H1 (cell line): ENCODE results near the gene TARS3. TPM values are rescaled to one million over a fixed set of nuclear protein-coding genes. Genes with fewer than 3 reads are reported as not detected.

Experiments
- CTCF ChIA-PET: fragments of 300-600 bp; sonication (Branson Sonifier 250); formaldehyde crosslinking; loops from one replicate; lab custom pipeline; 2021; ENCODE audit not compliant: partially characterized antibody; lab: Charles Lee
- POLR2A ChIA-PET: fragments of 300-600 bp; sonication (Branson Sonifier 250); formaldehyde crosslinking; loops from one replicate; lab custom pipeline; 2021; ENCODE audit warnings: inconsistent platforms; ENCODE audit not compliant: partially characterized antibody; lab: Charles Lee
- DNase-seq, 2 experiments: peaks; one replicate each; pipeline versions ENCODE4 v3.0.0 to v3.0.0-alpha.2; 2010 to 2022; ENCODE audit warnings: low spot score in 2 of 2, low read depth in 1 of 2, mixed read lengths in 1 of 2
- FAIRE-seq: peaks from 2 replicates; lab custom pipeline; 2011; peaks lifted over from hg19 to GRCh38; lab: Jason Lieb, UNC
- H2AFZ ChIP-seq: 2 replicates; pipeline ENCODE4 v1.8.1; 2012; ENCODE audit warnings: low read length, inconsistent platforms
- H2AK5ac ChIP-seq: 2 replicates; pipeline ENCODE4 v1.6.1; 2013; ENCODE audit warnings: low read depth, low read length
- H2BK120ac ChIP-seq: replicated peaks from 2 replicates; pipeline ENCODE3; 2013; ENCODE audit warnings: low read depth, low read length, inconsistent platforms
- H2BK12ac ChIP-seq: 2 replicates; pipeline ENCODE4 v1.6.1; 2013; ENCODE audit warnings: low read depth, low read length
- H2BK15ac ChIP-seq: 2 replicates; pipeline ENCODE4 v1.6.1; 2013; ENCODE audit warnings: low read length
- H2BK20ac ChIP-seq: 2 replicates; pipeline ENCODE4 v1.6.1; 2013; ENCODE audit warnings: low read length
- H2BK5ac ChIP-seq: 2 replicates; pipeline ENCODE4 v1.6.1; 2013; ENCODE audit warnings: low read depth, low read length
- H3K14ac ChIP-seq: 2 replicates; pipeline ENCODE4 v1.6.1; 2013; ENCODE audit warnings: inconsistent platforms; ENCODE audit not compliant: insufficient read length
- H3K18ac ChIP-seq: 2 replicates; pipeline ENCODE4 v1.6.1; 2013; ENCODE audit warnings: low read length; ENCODE audit errors: extremely low read depth
- H3K23ac ChIP-seq: 2 replicates; pipeline ENCODE4 v1.6.1; 2013; ENCODE audit warnings: inconsistent platforms; ENCODE audit not compliant: insufficient read length
- H3K23me2 ChIP-seq: 2 replicates; pipeline ENCODE4 v1.6.1; 2013; ENCODE audit warnings: low read depth, low read length
- H3K27ac ChIP-seq: 2 replicates; pipeline ENCODE4 v1.6.1; 2011; ENCODE audit warnings: low read depth, low read length, inconsistent platforms
- H3K27me3 ChIP-seq, 4 experiments: replicated peaks in 1 of 4; 1 replicate in 1 of 4; 2 replicates in 3 of 4; pipeline versions ENCODE4 v1.6.1 to v1.8.1; 2011 to 2013; ENCODE audit warnings: low read length in 3 of 4, mild to moderate bottlenecking in 3 of 4, inconsistent platforms in 2 of 4, mixed read lengths in 2 of 4, moderate library complexity in 1 of 4; ENCODE audit not compliant: control insufficient read depth in 3 of 4, insufficient read depth in 3 of 4; ENCODE audit errors: extremely low read depth in 1 of 4
- H3K36me3 ChIP-seq, 4 experiments: 2 replicates each; pipeline versions ENCODE4 v1.6.1 to v1.8.1; 2011 to 2013; ENCODE audit warnings: mild to moderate bottlenecking in 4 of 4, low read length in 3 of 4, moderate library complexity in 2 of 4, control low read depth in 1 of 4, inconsistent platforms in 1 of 4; ENCODE audit not compliant: insufficient read depth in 4 of 4, control insufficient read depth in 2 of 4
- H3K4ac ChIP-seq: replicated peaks from 2 replicates; pipeline ENCODE3; 2013; ENCODE audit warnings: low read length, low read depth, mixed read lengths, inconsistent platforms; ENCODE audit not compliant: insufficient read length
- H3K4me1 ChIP-seq, 4 experiments: replicated peaks in 1 of 4; 1 replicate in 1 of 4; 2 replicates in 3 of 4; pipeline versions ENCODE4 v1.6.1 to v1.8.1; 2011 to 2013; ENCODE audit warnings: low read length in 3 of 4, inconsistent platforms in 2 of 4, mixed read lengths in 1 of 4; ENCODE audit not compliant: insufficient read depth in 4 of 4, control insufficient read depth in 3 of 4
- H3K4me2 ChIP-seq, 2 experiments: 2 replicates each; pipeline versions ENCODE4 v1.6.1 to v1.8.1; 2011 to 2013; ENCODE audit warnings: low read depth in 2 of 2, low read length in 2 of 2, control low read depth in 1 of 2, inconsistent platforms in 1 of 2, mild to moderate bottlenecking in 1 of 2; ENCODE audit not compliant: insufficient read depth in 1 of 2
- H3K4me3 ChIP-seq, 4 experiments: fragments of 200-600, 300-600 bp in 1 of 4; sonication (generic), shearing (Covaris generic), sonication (Bioruptor Twin) in 1 of 4; 2 replicates each; pipeline versions ENCODE4 v1.5.1 to v1.8.1; 2011 to 2016; ENCODE audit warnings: low read length in 4 of 4, low read depth in 3 of 4, control low read depth in 2 of 4, inconsistent platforms in 2 of 4, mild to moderate bottlenecking in 2 of 4, mixed read lengths in 1 of 4, moderate library complexity in 1 of 4; ENCODE audit not compliant: insufficient read depth in 2 of 4; ENCODE audit errors: extremely low read depth in 1 of 4
- H3K56ac ChIP-seq: replicated peaks from 2 replicates; pipeline ENCODE3; 2013; ENCODE audit warnings: low read depth, mild to moderate bottlenecking, mixed read lengths, low read length, inconsistent platforms; ENCODE audit not compliant: insufficient read length
- H3K79me1 ChIP-seq: 2 replicates; pipeline ENCODE4 v1.6.1; 2013; ENCODE audit warnings: low read depth, low read length, control low read depth
- H3K79me2 ChIP-seq, 2 experiments: 2 replicates each; pipeline versions ENCODE4 v1.6.1 to v1.8.1; 2012 to 2013; ENCODE audit warnings: low read length in 2 of 2, mild to moderate bottlenecking in 2 of 2, inconsistent platforms in 1 of 2; ENCODE audit not compliant: insufficient read depth in 2 of 2, control insufficient read depth in 1 of 2
- H3K9ac ChIP-seq, 4 experiments: replicated peaks in 1 of 4; 1 replicate in 1 of 4; 2 replicates in 3 of 4; pipeline versions ENCODE4 v1.6.1 to v1.8.1; 2011 to 2013; ENCODE audit warnings: low read depth in 3 of 4, low read length in 3 of 4, control low read depth in 2 of 4, mild to moderate bottlenecking in 2 of 4, moderate library complexity in 2 of 4, inconsistent platforms in 1 of 4; ENCODE audit errors: extremely low read depth in 1 of 4
- H3K9me3 ChIP-seq, 2 experiments: 2 replicates each; pipeline versions ENCODE4 v1.6.1 to v1.8.1; 2012 to 2013; ENCODE audit warnings: mild to moderate bottlenecking in 2 of 2, moderate library complexity in 2 of 2, control low read depth in 1 of 2, inconsistent platforms in 1 of 2, low read depth in 1 of 2, low read length in 1 of 2, mixed read lengths in 1 of 2; ENCODE audit not compliant: insufficient read depth in 2 of 2
- H4K20me1 ChIP-seq, 2 experiments: replicated peaks in 1 of 2; 2 replicates each; pipeline versions ENCODE3 to v1.8.1; 2011 to 2013; ENCODE audit warnings: inconsistent platforms in 2 of 2, low read length in 2 of 2, mild to moderate bottlenecking in 1 of 2; ENCODE audit not compliant: insufficient read depth in 2 of 2, control insufficient read depth in 1 of 2
- H4K5ac ChIP-seq: 2 replicates; pipeline ENCODE4 v1.6.1; 2013; ENCODE audit warnings: low read length, low read depth, mixed read lengths, inconsistent platforms; ENCODE audit not compliant: insufficient read length
- H4K8ac ChIP-seq: 2 replicates; pipeline ENCODE4 v1.8.0; 2013; ENCODE audit warnings: mild to moderate bottlenecking, moderate library complexity, low read length, inconsistent platforms; ENCODE audit not compliant: insufficient read depth; ENCODE audit errors: extremely low read depth
- H4K91ac ChIP-seq: replicated peaks from 2 replicates; pipeline ENCODE3; 2013; ENCODE audit warnings: low read length, mixed read lengths, inconsistent platforms; ENCODE audit not compliant: insufficient read length
- whole genome bisulfite sequencing, 2 experiments: shearing (Covaris generic) in 1 of 2; methylation state at CpG; one replicate each; pipeline versions ENCODE4 v1.1.6 to v1.1.7; 2013 to 2015; ENCODE audit warnings: low lambda C conversion rate in 2 of 2, mixed read lengths in 2 of 2, inconsistent platforms in 1 of 2, low coverage in 1 of 2, missing lambda C conversion rate in 1 of 2; ENCODE audit not compliant: insufficient replicate concordance in 2 of 2, insufficient coverage in 1 of 2, insufficient read length in 1 of 2; ENCODE audit errors: extremely low coverage in 1 of 2, missing lambda C conversion rate in 1 of 2; 5-methylcytosine and 5-hydroxymethylcytosine counted together
- polyA plus RNA-seq, 7 experiments: library from polyadenylated mRNA; depleted of rRNA in 3 of 7; stranded (reverse) in 5 of 7; unstranded in 2 of 7; fragments of >200 nt in 5 of 7; fragments of 200-250 nt in 2 of 7; gene quantifications; 1 replicate in 5 of 7; 2 replicates in 1 of 7; 4 replicates in 1 of 7; pipeline versions ENCODE4 v1.2.1 to v1.2.3, GENCODE V29; 2011 to 2013; ENCODE audit warnings: missing spikeins in 2 of 7, mixed read lengths in 2 of 7
- total RNA-seq: library from RNA; stranded (reverse); fragmentation: NEBNext Ultra II Directional; extraction: Animal tissue kit (Norgen Biotek cat#: 25700); gene quantifications from 2 replicates; pipeline ENCODE4 v1.2.1, GENCODE V29; 2021

Gene TARS3
- total and polyA plus RNA-seq, 2 of the 8 experiments (the other 6 are each of a cell fraction or from before 2014, with no cell fraction given): 2.1 to 13.9 TPM

DNA sequence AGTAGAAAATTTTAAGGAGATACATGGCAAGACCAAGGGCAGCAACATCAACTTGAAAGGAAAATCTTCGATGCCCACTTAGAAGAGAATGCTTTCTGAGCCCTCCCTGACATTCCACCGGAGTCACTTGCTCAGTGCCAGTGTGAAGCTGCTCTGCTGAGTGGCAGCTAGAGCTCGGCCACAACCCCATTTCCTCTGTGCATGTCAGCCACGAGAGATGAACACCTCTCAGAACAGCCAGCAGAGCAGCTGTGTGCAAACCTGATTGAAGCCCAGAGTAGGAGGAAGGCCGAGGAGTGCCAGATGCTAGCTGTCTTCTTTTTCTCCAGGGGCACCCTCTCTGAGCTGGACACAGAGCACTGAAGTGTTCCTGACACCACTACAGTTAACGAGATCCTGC, 12.2 kb downstream of the TARS3 start:
- no peak overlapping the region for H3K18ac ChIP-seq
- POLR2A ChIA-PET: interaction anchor here (1.8 kb wide), 1 partner anchor 12 kb away, joined by 9 read pairs; the partner anchor contains the start of gene TARS3
- H2BK15ac ChIP-seq: no peak overlapping the region
- H2BK120ac ChIP-seq: no peak overlapping the region
- peaks cover 0 to 9% (median 0%) of the 10 kb centered on the region in 4 experiments; a peak in 3 of 8 replicates for H3K36me3 ChIP-seq
- no peaks in the 10 kb centered on the region for H3K79me2 ChIP-seq
- DNase-seq (no peak), FAIRE-seq (no peak)
- no peaks in the 10 kb centered on the region; the same call in 1 of the 2 replicates for H3K23me2 ChIP-seq
- H3K4me2 ChIP-seq: no peak overlapping the region
- WGBS, 2 experiments: 89% methylated on average over 6 of the region's 6 CpGs; no CpG with 5 or more reads in 1 of the 2 experiments
- H3K9ac ChIP-seq: no peak overlapping the region
- H3K27me3 ChIP-seq: no peaks in the 10 kb centered on the region
- H3K56ac ChIP-seq: no peak overlapping the region
- H2AFZ ChIP-seq: no peak overlapping the region
- no peak overlapping the region for H3K27ac ChIP-seq
- H3K4ac ChIP-seq: no peak overlapping the region
- peaks cover 2% of the 10 kb centered on the region in 2 experiments for H4K20me1 ChIP-seq
- H3K79me1 ChIP-seq: no peaks in the 10 kb centered on the region
- CTCF ChIA-PET: interaction anchor here (0.5 to 1.7 kb wide), 4 partner anchors 40 to 972 kb away, joined by 3 to 5 read pairs (median 3); no protein-coding TSS in a partner anchor
- H3K4me1 ChIP-seq: no peaks in the 10 kb centered on the region
- no peak overlapping the region for H2BK20ac ChIP-seq
- H2AK5ac ChIP-seq: no peak overlapping the region
- H4K8ac ChIP-seq: no peak overlapping the region
- H3K14ac ChIP-seq: no peak overlapping the region
- H2BK12ac ChIP-seq: no peak overlapping the region
- H3K4me3 ChIP-seq: no peak overlapping the region
- H3K23ac ChIP-seq: no peak overlapping the region
- no peaks in the 10 kb centered on the region for H3K9me3 ChIP-seq
- no peak overlapping the region for H4K91ac ChIP-seq
- no peak overlapping the region for H4K5ac ChIP-seq
- H2BK5ac ChIP-seq: no peak overlapping the region
